Erythroblast (primary cell): ENCODE results near the gene ARHGAP26.

ENCODE experiments used
- DNase-seq, 2 experiments: peaks; one replicate each; lab custom pipeline; 2025; lab: John Stamatoyannopoulos, UW
- GATA1 ChIP-seq: IDR thresholded peaks from 2 replicates; pipeline ENCODE4 v1.6.1; 2011; ENCODE audit warnings: low read depth, mild to moderate bottlenecking, control low read depth, low read length, moderate library complexity
- POLR2A ChIP-seq: IDR thresholded peaks from 2 replicates; pipeline ENCODE4 v1.6.1; 2011; ENCODE audit warnings: mild to moderate bottlenecking, low read length

Gene ARHGAP26

DNA sequence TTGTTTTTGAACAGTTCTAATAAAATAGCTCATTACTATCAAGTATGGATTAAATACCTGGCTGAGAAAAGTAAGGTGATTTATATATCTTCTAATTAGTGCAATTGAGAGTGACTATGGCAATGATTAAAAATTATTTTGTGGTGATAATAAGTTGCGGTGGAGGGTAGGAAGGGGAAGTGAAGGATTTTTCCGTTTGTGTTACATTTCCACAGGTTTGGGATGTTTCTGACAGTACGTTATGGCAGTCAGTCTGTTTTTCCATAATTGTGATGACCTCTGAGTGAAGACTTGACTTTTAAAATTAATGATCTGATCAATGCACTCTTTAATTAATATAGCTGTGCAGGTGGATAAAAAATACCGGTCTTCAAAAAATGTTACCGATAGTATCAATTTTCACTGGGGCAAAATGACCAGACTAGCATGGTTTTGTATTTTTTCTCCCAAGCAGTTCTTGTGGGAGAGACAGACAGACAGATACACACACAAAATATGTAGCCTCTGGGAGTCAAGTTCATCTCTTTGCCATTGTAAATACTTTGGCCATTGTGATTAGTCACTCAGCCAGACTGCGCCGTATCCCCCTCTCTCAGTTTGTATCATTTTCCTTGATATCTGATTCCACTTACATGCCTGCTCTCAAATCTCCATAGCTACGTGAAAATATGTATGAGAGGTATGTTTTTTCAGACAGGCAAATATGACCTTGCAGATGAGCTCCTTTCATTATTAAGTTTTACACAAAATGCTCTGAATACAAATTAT is 60.2 kb downstream of the ARHGAP26 start:
- DNase-seq, result no peak
- no peak for TF ChIP-seq GATA1
- TF ChIP-seq POLR2A, result no peak

GRCh38 chr5:142831009-142831383 is 60.8 kb downstream of the ARHGAP26 start:
- TF ChIP-seq GATA1, result no peak
- TF ChIP-seq POLR2A, result no peak
- no peak for DNase-seq

- TF ChIP-seq POLR2A, result no peak
- TF ChIP-seq GATA1, result no peak
- DNase-seq, result no peak
Measured at GRCh38 chr5:142832263-142832662, 62.1 kb downstream of the ARHGAP26 start.

DNA sequence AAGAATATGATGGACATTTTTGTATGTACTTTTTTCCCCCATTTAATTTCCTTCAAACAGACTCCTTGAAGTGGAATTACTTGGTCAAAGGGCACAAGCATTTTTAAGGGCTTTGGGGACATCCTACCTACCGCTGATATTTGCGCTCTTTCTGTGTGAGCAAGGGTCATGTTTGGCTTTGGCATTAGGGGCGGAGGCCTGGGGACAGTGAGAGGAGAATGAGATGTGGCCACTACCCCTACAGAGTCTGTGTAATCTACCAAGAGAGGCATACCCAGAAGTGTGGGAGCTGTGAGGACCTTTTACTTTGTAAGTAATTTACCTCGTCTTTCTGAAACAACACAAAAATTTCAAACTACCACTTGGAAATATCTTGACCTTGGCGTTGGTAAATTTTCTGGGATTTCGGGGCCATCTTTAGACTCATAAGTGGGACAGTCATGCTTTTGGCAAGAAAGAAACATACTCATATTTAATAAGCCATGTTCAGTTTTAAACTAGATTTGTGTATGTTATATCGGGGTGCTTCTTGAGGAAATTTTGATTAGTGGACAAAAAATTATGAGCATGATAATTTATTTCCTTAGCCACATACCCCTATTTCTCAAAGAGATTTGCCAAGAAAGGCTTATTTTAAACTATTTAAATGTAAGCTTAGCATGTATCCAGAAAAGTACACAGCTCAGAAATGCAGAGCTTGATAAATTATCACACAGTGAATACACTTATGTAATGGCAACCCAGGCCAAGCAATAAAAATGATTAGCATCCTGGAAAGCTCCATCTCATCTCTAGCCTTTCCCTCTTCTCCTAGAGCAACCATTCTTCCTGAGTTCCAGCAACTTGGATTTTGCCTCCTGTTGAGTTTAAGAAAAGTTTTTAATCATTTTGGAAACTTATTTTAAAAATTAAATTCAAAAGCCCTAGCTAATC is 63.6 kb downstream of the ARHGAP26 start:
- DNase-seq, result no peak
- TF ChIP-seq GATA1 (no peak), POLR2A (no peak)

DNA sequence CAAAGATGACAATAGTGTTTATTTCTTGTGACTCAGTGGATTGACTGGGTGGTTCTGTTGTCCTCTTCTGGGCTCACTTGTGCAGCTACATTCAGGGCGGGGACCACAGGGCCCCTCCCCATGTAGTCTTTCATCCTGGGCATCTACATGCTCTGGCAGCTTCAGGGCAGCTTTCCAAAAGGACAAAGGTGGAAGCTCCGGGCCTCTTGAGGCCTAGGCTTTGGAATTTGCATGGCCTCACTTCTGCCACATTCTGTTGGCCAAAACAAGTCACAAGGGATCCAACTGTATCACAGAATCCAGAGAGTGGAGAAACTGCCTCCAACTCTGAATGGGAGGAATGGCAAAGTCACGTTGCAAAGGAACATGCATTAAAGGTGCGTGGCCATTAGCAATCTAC is 64.3 kb downstream of the ARHGAP26 start:
- no peak for TF ChIP-seq GATA1
- no peak for TF ChIP-seq POLR2A
- no peak for DNase-seq

- no peak for DNase-seq
Measured at GRCh38 chr5:142835540-142835939, 65.4 kb downstream of the ARHGAP26 start.

DNA sequence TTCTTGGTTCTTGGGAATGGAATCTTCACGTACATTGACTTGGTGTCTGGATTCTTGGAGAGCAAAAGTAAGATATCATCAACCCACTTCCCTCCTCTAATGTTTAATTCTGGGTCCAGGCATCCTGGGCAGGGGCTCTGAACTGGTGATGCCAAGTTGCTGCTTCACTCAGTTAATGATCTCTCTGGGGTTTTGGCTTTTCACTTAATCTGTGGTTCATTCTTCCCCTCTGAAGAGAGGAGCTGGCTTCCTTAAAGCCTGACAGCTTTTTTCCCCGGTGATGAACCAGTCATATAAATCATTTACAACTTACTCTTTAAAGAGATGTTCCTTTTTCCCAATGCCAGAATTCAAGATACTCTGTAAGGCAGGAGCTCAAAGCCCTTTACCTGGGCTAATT is 65.9 kb downstream of the ARHGAP26 start:
- DNase-seq, result no peak
- TF ChIP-seq GATA1 (no peak), POLR2A (no peak)

More at GRCh38 chr5:142835540-142835939, 65.4 kb downstream of the ARHGAP26 start:
- TF ChIP-seq GATA1, result no peak
- no peak for TF ChIP-seq POLR2A

DNA sequence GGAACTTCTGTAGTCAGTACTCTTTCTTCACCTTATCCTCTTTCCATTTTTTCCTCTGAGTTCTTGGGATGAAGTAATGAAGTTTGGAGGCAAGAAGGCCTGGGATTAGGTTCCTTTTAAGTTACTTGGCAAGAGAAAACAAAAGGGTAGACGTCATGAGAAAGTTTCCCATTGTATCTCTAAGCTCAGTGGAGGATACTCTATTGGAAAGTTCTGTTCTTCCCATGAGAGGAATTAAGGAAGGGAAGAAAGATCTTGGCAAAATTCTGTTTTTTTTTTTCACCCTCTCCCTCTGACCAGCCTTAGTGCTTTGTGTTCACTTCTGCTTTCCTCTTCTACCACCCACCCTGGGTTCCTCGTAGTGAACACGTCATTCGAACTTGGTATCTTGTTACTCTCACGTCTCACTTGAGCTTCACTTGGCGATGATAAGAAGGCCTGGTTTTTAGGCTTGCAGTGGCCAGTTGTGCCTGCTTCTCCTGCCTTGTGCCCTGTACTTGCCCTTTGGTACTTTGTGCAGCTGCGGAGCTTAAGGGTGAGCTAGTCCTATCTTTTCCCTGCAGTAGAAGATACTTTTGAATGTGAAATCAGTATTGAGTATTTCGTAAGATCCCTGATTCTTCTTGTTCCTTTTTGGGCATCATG is 67.0 kb downstream of the ARHGAP26 start:
- DNase-seq, result no peak
- TF ChIP-seq POLR2A (no peak), GATA1 (no peak)

- TF ChIP-seq GATA1 (no peak), POLR2A (no peak)
- DNase-seq, result no peak
Measured at GRCh38 chr5:142838845-142839244, 68.7 kb downstream of the ARHGAP26 start.

GRCh38 chr5:142839711-142840346 is 69.7 kb downstream of the ARHGAP26 start:
- DNase-seq, result no peak
- TF ChIP-seq POLR2A, result no peak
- TF ChIP-seq GATA1, result no peak

DNA sequence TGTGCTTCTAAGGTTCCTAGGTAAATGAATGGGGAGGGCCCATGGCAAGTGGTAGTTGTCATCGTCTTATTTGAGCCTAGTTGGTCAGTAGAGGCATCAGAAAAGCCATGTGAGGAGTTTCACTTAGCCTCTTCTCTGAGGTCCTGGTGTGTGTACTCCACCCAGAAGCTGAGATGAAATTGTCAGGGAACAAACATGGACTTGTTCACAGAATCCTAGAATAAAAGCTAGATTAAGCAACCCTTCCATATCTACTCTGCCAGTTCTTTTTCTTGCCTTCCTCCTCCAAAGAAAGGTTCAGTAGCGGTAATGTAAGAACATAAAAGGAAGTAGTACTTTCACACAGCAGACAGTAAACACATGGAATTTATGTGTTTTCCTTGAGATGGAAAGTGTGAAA is 70.4 kb downstream of the ARHGAP26 start:
- DNase-seq, result no peak
- TF ChIP-seq GATA1 (no peak), POLR2A (no peak)

- TF ChIP-seq POLR2A, result no peak
- TF ChIP-seq GATA1, result no peak
- no peak for DNase-seq
Measured at GRCh38 chr5:142841511-142842265, 71.5 kb downstream of the ARHGAP26 start.
